Renal cortical epithelial cell (primary cell): ENCODE measurements around the gene PHAF1. TPM values are rescaled to one million over a fixed set of nuclear protein-coding genes. Genes with fewer than 3 reads are reported as not detected.
A peak's percentile ranks its signal among the peaks of the same experiment; 100 is the strongest.

ENCODE experiments used
- DNase-seq: peaks from one replicate; pipeline ENCODE4 v3.0.0-alpha.2; 2011; ENCODE audit warnings: low read depth
- total RNA-seq: library from RNA; depleted of rRNA; stranded (reverse); fragments of >200 nt; gene quantifications from 2 replicates; pipeline ENCODE4 v1.2.3, GENCODE V29; 2014

Gene PHAF1
- 9.0 and 25.5 TPM in 2 replicates for total RNA-seq

DNA sequence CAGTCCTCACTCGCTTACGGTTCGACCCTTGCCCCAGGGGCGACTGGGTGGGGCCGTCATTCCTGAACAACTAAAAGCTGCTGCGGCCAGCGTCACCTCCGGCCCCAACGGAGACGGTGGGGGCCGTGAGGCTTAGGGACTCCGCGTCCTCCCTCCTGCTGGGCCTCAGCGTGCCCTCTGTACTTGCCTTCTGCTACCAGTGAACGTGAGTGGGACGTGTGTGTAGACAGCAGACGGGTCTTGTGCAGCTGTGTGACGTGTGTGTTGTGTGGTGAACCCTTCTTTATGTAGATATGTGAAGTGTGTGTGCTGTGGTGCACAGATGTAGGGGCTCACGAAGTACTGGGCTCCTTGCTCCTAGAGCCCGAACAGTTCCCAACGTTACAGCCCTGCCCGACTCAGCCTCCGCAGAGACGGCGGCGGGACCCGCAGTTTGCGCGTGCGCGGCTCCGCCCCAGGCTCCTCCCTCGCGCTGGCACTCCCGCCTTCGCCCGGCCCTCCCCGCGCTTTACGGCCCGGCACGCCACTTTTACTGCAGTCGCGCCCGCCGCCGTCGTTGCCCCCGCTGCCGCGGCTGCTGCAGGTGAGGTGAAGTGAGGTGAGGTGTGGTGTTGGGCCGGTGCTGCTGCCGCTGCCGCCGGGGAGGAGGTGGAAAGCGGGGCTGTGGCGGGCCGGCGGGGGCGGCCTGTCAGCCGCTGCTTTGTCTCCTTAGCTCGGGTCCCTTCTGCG is at the start of gene PHAF1:
TSS of gene PHAF1 (plus strand) at position 535 of the 729 bp plus-strand sequence. CDS start 235 bp downstream, outside the sequence.
- peak; percentile 71 for DNase-seq

DNA sequence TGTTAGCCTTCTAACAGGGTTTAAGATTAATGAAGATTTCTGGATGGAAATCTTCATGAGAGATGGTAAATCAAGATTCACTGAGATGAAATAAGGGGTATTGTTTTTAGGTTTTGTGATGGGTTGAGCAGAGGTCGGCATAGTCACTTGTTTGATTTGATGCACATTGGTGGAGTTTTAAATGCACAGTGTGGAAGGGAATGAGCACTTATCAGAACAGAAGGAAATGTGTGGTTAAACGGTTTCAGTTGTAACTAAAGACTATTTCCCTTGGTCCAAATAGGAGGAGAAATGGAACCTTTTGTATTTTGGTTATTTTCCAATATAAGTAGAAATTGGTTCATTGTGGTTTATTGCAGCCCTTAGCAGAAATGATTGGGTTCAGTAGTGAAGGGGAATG is 46.7 kb upstream of the PHAF1 start:
- DNase-seq, result no peak

DNA sequence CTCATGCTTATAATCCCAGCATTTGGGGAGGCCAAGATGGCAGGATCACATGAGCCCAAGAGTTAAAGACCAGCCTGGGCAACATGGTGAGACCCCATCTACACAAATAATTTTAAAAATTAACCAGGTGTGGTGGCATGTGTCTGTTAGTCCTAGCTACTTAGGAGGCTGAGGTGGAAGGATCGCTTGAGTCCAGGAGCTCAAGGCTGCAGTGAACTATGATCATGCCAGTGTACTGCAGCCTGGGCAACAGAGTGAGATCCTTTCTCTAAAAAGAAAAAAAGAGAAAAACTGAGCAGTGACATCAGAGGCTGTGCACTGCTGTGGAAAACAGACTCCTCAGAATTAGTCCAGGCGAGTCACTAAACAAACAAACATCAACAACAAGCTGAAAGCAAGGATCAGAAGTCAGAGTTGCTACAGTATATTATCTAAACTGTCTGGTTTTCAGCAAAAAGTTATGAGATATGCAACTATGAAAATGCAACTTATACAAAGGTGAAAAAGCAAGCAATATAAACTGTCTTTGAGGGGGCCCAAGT is 41.5 kb upstream of the PHAF1 start:
- peak; percentile 36 for DNase-seq

DNA sequence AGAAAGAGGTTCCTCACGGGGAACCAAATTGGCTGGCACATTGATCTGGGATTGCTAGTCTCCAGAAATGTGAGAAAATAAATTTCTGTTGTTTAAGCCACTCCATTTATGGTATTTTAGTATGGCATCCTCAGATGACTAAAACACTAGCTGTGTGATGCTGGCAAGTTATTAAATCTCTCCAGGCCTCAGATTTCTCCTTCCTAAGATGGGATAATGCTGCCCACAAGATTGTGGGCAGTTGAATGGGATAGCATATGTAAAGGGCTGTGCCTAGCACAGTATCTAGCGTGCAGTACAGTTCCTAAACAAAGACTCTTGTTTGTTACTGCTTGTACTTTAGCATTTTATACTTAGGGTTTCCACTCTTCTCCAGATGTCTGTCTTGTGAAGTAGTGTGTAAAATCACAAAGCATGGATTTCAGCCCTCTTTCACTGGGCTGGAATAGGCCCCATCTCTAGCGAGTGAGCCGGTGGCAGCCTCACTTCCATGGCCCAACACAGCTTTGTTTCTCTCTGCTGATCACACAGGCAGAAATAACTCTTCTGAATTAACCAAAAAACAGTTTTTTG is 38.2 kb upstream of the PHAF1 start:
- no peak for DNase-seq

DNA sequence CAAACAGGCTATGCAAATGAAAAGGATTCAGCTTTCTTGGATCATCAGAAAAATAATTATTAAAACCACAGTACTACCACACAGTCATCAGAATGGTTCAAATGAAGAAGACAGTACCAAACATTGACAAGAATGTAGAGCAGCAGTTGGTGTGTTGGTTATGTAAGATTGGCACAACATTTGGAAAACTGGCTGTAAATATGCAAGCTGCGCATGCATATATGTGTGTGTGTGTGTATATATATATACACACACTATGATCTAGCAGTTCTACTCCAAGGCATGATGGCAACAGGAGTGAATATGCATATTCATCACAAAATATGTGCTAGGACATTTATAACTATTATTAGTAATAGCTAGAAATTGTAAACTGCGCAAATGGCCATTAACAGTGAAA is 34.4 kb upstream of the PHAF1 start:
- DNase-seq, result no peak

DNA sequence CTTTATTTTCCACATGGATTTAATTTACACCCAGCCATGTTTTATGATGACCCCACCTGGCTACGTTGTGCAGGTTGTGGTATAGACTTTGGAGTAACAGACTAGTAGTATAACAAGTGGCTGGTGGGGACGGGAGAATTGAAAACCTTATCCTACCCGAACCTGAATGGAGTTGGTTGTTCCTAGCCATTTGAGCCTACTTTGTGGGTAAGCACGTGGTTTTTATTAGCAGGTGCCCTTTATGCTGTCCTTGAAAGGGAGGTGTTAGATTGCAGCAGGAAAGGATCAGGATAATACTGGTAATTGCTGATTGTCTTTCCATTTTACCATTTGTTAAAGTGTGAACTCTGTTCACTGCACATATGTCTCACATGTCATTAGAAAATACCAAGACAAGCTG is 31.9 kb upstream of the PHAF1 start:
- no peak for DNase-seq

DNA sequence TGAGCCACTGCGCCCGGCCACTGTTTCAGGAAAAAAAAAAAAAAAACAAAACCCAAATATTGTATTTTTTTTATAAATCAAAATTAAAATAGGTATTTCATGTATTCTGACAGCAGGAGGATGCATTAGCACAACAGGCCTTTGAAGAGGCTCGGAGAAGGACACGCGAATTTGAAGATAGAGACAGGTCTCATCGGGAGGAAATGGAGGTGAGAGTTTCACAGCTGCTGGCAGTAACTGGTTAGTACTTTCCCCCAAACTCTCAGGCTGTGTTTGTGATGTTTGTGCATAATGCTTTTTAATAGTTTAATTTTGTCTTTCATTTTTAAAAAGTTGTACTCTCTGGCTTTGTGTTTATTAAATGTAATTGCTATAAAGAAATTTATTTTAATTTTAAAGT is 27.6 kb upstream of the PHAF1 start:
- no peak for DNase-seq

DNA sequence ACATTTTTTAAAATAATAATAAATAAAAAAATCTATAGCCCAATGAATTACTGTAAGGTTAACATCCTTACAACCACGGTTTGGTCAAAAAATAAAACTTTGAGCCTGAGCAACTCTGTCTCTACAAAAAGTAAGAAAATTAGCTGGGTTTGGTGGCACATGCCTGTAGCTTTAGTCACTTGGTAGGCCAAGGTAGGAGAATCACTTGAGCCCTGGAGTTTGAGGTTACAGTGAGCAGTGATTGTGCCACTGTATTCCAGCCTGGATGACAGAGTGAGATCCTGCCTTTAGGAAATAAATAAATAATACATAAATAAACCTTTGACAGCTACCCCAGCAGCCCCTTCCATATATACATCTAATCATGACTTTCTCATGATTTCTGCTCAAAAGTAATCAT is 26.9 kb upstream of the PHAF1 start:
- DNase-seq, result peak; percentile 38

DNA sequence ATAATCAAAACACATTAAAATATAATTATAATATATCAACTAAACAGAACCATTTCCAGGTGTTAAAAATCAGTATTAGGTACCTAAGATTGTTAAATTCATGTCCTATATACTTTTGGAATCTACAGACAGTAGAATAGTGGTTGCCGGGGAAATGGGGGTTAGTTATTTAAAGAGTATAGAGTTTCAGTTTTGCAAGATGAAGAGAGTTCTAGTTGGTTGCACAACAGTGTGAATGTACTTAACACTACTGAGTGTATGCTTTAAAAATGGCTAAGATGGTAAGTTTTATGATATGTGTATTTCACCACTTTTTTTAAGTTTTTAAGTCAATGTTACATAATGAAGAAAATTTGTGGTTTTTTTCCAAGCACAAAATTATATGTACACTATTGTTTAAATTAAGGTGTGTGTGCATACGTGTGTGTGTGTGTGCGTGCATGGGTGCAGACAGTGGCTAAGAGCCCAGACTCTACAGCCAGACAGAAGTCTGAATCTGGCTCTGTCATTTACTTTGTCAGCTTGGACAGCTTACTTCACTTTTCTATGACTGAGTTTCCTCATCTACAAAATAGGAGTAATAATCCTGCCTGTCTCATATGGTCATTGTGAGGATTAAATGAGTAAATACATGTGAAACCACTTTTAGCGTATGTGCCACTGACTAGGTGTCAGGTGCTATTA is 25.3 kb upstream of the PHAF1 start:
- no peak for DNase-seq

DNA sequence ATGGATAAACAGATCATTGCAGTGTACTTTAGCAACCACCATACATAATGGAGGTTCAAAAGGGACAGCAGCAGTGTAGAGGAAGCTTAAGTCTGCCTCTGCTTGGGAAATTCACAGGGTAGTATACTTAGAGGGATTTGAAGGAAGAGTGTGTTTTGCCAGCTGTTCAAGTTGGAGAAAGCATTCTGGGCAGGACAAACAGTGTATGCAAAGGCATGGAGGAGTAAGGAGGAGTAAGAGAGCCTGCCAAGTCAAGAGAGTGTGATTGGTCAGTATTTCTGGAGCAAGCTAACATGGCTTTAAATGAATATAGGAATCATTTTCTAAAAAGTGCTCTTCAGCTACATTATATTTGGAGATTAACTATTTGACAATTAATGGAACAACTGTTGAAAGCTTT is 22.9 kb upstream of the PHAF1 start:
- DNase-seq, result no peak

DNA sequence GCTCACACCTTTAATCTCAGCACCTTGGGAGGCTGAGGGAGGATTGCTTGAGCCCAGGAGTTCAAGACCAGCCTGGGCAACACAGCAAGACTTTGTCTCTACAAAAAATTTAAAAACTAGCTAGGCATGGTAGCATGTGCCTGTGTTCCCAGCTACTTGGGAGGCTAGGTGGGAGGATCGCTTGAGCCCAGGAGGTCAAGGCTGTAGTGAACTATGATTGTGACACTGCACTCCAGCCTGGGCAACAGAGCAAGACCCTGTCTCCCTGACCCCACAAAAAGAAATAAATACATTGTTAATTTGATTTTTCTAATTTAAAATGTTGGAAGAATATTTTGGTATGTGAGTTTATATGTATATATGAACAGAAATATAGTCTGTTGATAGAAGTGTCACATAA is 22.4 kb upstream of the PHAF1 start:
- DNase-seq, result no peak

DNA sequence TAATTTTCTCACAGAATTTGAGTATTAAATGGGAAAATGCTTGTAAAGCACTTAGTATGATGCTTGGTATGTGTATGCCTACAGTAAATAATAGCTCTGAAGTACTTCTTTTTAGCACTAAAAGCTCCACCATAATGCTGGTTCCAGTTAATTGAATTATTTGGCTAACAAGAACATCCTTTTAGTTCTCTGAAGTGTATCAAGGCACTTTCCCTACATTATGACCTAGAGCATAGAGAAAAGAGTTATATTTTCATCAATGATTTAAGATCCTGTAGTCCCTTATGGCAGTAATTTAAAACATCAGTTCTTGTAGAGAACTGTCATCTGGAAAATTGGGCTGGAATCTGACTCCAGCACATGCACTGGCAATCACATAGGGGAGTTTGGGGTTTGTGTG is 21.9 kb upstream of the PHAF1 start:
- no peak for DNase-seq

DNA sequence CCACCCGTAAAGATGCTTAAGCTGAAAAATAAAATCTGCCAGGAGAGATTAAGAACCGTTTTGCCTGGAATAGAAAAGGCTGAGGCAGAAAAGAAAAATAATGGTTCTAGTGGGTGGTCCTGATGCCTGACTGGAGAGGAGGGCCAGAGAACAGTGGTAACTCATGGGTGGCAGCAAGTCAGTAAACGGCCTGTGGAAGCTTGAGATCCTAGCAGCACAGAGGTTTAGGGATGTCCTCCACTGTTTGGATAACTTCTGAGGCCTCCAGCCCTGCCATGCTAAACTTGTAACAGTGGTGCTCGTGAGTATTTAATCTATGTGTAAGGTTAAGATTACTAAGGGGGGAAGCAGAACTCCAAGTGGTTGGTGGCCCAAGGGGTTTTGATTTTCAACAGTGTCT is 21.2 kb upstream of the PHAF1 start:
- no peak for DNase-seq

DNA sequence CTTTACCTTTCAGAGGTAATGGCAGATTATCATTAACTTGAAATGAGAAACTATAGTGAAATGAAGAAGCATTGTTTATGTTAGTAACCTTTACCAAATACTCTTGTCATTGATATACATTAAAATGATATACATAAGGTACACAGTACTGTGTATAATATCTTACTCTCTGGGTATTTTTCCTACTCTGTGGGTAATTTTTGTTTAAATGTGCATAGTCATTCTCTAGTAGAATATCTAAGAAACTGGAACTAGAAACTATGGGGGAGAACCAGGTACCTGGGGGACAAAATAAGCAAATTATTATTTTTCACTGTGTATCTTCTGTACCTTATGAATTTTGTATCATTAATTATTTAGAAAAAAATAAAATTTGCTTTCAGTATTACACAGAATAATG is 20.6 kb upstream of the PHAF1 start:
- no peak for DNase-seq

DNA sequence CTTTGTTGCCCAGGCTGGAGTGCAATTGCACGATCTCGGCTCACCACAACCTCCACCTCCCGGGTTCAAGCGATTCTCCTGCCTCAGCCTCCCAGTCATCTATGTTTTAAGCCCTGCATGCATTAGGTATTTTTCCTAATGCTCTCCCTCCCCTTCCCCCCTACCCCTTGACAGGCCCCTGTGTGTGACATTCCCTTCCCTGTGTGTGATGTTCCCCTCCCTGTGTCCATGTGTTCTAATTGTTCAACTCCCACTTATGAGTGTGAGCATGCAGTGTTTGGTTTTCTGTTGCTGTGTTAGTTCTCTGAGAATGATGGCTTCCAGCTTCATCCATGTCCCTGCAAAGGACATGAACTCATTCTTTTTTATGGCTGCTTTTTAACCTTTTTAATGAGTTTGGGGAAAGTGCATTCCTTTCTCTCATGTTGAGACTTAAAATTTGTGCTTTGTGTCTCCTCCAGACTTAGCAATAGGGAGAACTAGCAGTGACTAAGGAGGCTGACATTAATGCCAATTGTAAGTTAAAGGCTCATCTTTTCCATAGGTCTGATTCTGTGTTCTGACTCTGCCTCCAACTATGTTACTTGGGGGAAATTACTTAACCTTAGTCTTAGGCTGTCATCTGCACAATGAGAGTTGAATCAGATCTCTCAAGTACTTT is 17.7 kb upstream of the PHAF1 start:
- DNase-seq, result no peak

DNA sequence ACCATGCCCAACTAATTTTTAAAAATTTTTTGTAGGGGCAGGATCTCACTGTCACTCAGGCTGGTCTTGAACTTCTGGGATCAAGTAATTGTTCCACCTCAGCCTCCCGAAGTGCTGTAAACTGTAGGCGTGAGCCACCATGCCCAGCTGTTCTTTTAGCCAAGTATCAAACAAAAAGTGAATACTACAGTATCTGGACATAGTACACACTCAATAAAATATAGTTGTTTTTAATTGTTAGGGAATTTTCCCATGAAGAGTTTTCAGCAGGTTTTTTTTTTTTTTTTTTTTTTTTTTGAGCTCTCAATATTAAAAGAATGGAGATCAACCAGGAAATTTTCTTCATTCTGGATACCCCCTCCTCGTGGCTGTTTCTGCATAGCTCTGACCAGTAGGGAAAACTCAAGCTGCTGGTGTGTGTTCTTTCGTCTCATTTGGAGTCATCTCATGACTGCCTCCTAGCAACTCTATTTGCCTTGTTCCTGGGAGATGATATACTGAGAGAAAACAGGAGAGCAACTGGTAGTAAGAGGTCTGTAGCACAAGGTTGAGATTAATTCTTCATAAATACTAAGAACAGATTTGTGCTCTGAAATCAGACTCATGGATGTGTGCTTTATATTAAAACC is 16.5 kb upstream of the PHAF1 start:
- no peak for DNase-seq

DNA sequence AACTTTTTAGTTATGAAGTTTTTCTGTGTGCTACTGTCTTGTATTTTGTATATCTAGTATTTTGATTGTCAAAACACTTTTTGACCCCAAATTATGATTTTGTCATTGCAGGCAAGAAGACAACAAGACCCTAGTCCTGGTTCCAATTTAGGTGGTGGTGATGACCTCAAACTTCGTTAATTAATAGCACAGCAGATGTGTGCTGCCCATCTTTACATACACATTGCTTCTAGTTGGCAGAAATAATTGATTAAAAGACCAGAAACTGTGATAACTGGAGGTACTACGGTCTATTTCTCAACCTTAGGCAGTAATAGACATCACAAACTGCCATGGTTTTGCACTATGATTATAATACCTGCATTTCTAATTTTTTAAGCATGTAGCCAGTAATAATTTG is 11.1 kb upstream of the PHAF1 start:
- DNase-seq, result no peak

DNA sequence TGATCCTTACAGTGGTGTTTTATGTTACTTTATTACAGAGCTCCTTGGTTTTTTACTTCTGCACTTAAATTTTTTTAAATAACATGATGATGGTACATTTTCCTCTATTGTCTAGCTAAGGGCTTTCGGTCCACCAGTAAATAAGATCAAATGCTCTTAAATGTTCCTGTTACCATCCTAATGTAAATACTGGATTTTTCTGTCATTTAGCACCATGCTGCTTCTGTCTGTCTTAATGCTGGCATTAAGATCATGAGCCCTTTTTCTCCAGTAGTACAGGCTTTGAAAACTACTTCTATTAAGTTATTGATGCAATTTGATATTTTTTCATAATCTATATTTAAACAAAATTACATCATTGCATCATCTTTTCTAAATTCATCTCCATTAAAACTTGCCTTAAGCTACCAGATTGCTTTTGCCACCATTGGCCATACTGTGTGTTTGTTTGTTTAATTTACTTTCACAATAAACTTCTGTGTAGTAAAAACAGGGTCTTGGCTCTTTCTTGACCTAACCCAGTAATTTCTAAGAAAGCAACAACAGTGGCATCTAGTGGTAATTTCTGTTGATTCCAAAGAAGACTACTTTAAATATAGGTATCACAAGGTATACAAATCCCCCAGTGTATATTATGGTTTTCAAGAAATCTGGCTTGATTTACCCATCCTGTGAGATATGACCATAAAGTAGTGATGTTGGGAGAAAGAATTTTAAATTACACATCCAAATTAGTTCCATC is 9.0 kb upstream of the PHAF1 start:
- peak; percentile 45 for DNase-seq

DNA sequence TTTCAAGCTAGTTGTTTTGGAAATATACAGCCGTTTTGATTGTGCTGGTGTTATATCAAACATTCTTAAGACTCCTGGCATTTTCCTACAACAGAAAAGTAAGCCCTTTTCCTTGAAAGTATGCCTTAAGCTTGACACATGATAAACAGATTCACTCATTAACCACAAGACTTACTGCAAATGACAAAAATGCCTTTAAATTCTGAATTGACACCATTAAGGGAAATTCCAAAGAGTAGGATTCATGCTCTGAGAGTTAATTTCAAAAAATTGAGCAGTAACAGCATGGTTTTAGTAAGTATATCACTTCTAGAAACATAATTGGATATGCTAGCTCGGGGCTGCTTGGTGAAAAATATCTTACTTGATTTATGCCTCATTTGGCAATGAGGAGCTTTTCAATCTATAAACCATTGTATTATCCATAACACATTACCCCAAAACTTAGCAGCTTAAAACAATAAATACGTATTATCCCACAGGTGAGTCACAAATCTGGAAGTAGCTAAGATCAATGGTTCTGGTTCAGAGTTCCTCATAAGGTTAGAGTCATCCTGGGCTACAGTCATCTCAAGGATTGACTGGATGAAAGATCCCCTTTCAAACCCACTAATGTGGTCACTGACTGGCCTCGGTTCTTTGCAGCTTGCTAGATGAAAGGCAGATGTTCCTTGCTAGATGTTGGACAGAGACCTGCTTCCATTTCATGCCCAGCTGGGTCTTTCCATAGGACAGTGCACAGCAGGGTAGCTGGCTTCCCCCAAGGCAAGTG is 8.2 kb upstream of the PHAF1 start:
- DNase-seq, result peak; percentile 38

DNA sequence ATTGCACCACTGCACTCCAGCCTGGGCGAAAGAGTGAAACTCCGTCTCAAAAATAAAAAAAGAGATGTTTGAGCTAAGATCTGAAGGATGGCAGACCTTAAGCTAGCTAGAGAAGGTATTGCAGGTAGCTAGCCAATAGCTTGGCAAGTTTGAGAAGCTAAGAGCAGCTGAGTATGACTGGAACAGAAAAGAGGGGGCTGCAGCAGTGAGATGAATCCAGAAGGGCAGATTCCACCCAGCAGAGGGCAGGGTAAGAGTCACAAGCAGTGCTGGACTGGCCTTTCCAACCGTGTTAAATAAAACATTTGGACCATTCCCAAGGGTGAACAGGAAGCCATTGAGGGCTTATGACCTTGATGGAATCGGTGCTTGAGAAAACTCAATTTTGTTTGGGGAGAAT is 5.7 kb upstream of the PHAF1 start:
- DNase-seq, result peak; percentile 58
